Stomach (tissue), 4 donors: ENCODE results near the gene DYRK1A.

ENCODE experiments used
- CTCF ChIP-seq, 7 experiments: fragments of 450-650 bp in 4 of 7; fragments of 200-600 bp in 3 of 7; sonication (generic) in 3 of 7; IDR thresholded peaks; one replicate each; pipeline ENCODE4 v1.5.1; 2016 to 2019; ENCODE audit warnings: antibody characterized with exemption in 7 of 7, control low read depth in 2 of 7, mild to moderate bottlenecking in 1 of 7
- POLR2A ChIP-seq, 4 donors: fragments of 450-650 bp; IDR thresholded peaks; one replicate each; pipeline ENCODE4 v1.6.1; 2016; ENCODE audit warnings: antibody characterized with exemption in 4 of 4, control low read depth in 2 of 4, mild to moderate bottlenecking in 1 of 4, moderate library complexity in 1 of 4

GRCh38 chr21:37514038-37514667 lies 147.6 kb downstream of the DYRK1A start:
- TF ChIP-seq POLR2A (IDR thresholded peaks at IDR 0.05) (no peak), CTCF (IDR thresholded peaks at IDR 0.05) (no peak)
